NCI-H1694 (cell line): ENCODE results near the gene KIF1C.

Experiments used
- DNase-seq: peaks from one replicate; lab custom pipeline; 2025; lab: John Stamatoyannopoulos, UW

Gene KIF1C

GRCh38 chr17:4997302-4998026 is at the start of gene KIF1C, which contains the start of gene INCA1:
TSS of gene KIF1C (plus strand) at chr17:4997950. CDS start at chr17:5000247, 2,297 bp downstream.
TSS of gene INCA1 (minus strand) at chr17:4997522. CDS start at chr17:4994437, 3,085 bp downstream.
- DNase-seq: peak; percentile 71

GRCh38 chr17:4948166-4948930 is 49.4 kb upstream of the KIF1C start, which contains the start of gene PFN1:
TSS of gene PFN1 (minus strand) at chr17:4948530. CDS start at chr17:4948394, 136 bp downstream.
- peak; percentile 69 for DNase-seq

GRCh38 chr17:4948931-4949320 is 48.8 kb upstream of the KIF1C start:
- DNase-seq: peak; percentile 77

- DNase-seq: no peak
These were observed 48.3 kb upstream of the KIF1C start for GRCh38 chr17:4949321-4950074.

- DNase-seq: no peak
These were observed 47.5 kb upstream of the KIF1C start for GRCh38 chr17:4950075-4950745.

- peak; percentile 45 for DNase-seq
These were observed 47.0 kb upstream of the KIF1C start, which contains the start of gene ENO3 for GRCh38 chr17:4950746-4951204. TSS of gene ENO3 (plus strand) at chr17:4951119. CDS start at chr17:4951830, 711 bp downstream.

GRCh38 chr17:4951486-4951885 is 46.3 kb upstream of the KIF1C start:
- no peak for DNase-seq

GRCh38 chr17:4953451-4953961 is 44.2 kb upstream of the KIF1C start:
- no peak for DNase-seq

- no peak for DNase-seq
These were observed 42.7 kb upstream of the KIF1C start for GRCh38 chr17:4955091-4955490.

- DNase-seq: no peak
These were observed 41.2 kb upstream of the KIF1C start for GRCh38 chr17:4956493-4957061.

- no peak for DNase-seq
These were observed 39.6 kb upstream of the KIF1C start for GRCh38 chr17:4958102-4958501.

GRCh38 chr17:4959261-4959965 is 38.3 kb upstream of the KIF1C start:
- no peak for DNase-seq

- DNase-seq: no peak
These were observed 37.3 kb upstream of the KIF1C start for GRCh38 chr17:4960279-4960922.

- DNase-seq: no peak
These were observed 32.3 kb upstream of the KIF1C start for GRCh38 chr17:4965311-4965986.

- peak; percentile 99 for DNase-seq
These were observed 30.8 kb upstream of the KIF1C start for GRCh38 chr17:4966844-4967538.

- DNase-seq: peak; percentile 93
These were observed 29.9 kb upstream of the KIF1C start, which contains the start of gene SPAG7 for GRCh38 chr17:4967539-4968485. TSS of gene SPAG7 (minus strand) at chr17:4967817. CDS start at chr17:4967804, 13 bp downstream.

GRCh38 chr17:4968486-4969046 is 29.2 kb upstream of the KIF1C start:
- no peak for DNase-seq
